Liver (tissue), 3 donors: Measurements from ENCODE around the gene SLC16A8.

Source experiments
- CTCF ChIP-seq: fragments of 150-350 bp; IDR thresholded peaks from 2 replicates; pipeline ENCODE4 v1.5.1; 2017; ENCODE audit warnings: improper control_type of control experiment, low read depth, low read length; ENCODE audit not compliant: missing input control
- EGR1 ChIP-seq, 2 donors: IDR thresholded peaks; 2 replicates each; pipeline ENCODE4 v1.6.1; 2016 to 2018; ENCODE audit warnings: antibody characterized with exemption in 2 of 2, low read depth in 2 of 2
- GABPA ChIP-seq, 2 donors: IDR thresholded peaks in 1 of 2; conservative IDR thresholded peaks in 1 of 2; 2 replicates each; pipeline ENCODE4 v1.6.1; 2016; ENCODE audit warnings: antibody characterized with exemption in 2 of 2, mild to moderate bottlenecking in 1 of 2, moderate library complexity in 1 of 2
- HNF4G ChIP-seq: IDR thresholded peaks from 2 replicates; pipeline ENCODE4 v1.6.1; 2016; ENCODE audit warnings: antibody characterized with exemption
- MAX ChIP-seq: IDR thresholded peaks from 2 replicates; pipeline ENCODE4 v1.6.1; 2016; ENCODE audit warnings: antibody characterized with exemption
- RAD21 ChIP-seq, 2 donors: IDR thresholded peaks; 2 replicates each; pipeline ENCODE4 v1.6.1; 2016; ENCODE audit warnings: antibody characterized with exemption in 2 of 2, mild to moderate bottlenecking in 2 of 2
- REST ChIP-seq: IDR thresholded peaks from 2 replicates; pipeline ENCODE4 v1.6.1; 2016; ENCODE audit warnings: antibody characterized with exemption, mild to moderate bottlenecking
- TAF1 ChIP-seq: conservative IDR thresholded peaks from 2 replicates; pipeline ENCODE4 v1.6.1; 2016; ENCODE audit warnings: antibody characterized with exemption, mild to moderate bottlenecking
- YY1 ChIP-seq: IDR thresholded peaks from 2 replicates; pipeline ENCODE4 v1.6.1; 2016; ENCODE audit warnings: antibody characterized with exemption, mild to moderate bottlenecking
- donor health status: healthy.
- donor health status: healthy.

GRCh38 chr22:38070250-38070921 is 13.6 kb downstream of the SLC16A8 start:
- TF ChIP-seq CTCF (no peak), GABPA (IDR thresholded peaks at IDR 0.05 in 1 of 2, conservative IDR thresholded peaks at IDR 0.05 in 1 of 2) (no peak), RAD21 (IDR thresholded peaks at IDR 0.05) (no peak), HNF4G (no peak), EGR1 (IDR thresholded peaks at IDR 0.05; ENCODE audit: low read depth in 2 of 2) (no peak), MAX (no peak), TAF1 (no peak), YY1 (no peak), REST (no peak)
